Endothelial cell of umbilical vein (primary cell): ENCODE data around the gene OPCML. TPM values are rescaled to one million over a fixed set of nuclear protein-coding genes. Genes with fewer than 3 reads are reported as not detected.

Experiments used
- BruUV-seq: library from RNA; stranded (reverse); fragments of 400-500 nt; replicated peaks from 2 replicates; lab custom pipeline; 2021; lab: Mats Ljungman, UMichigan
- CTCF ChIA-PET: fragments of 300-600, 350-600 bp; sonication (Branson Sonifier 250); formaldehyde crosslinking; loops from one replicate; lab custom pipeline; 2021; ENCODE audit warnings: antibody characterized with exemption, inconsistent platforms; lab: Charles Lee
- POLR2A ChIA-PET: fragments of 300-600, 350-600 bp; sonication (Branson Sonifier 250); formaldehyde crosslinking; loops from one replicate; lab custom pipeline; 2021; ENCODE audit warnings: antibody characterized with exemption, inconsistent platforms; lab: Charles Lee
- DNase-seq: peaks from one replicate; pipeline ENCODE4 v3.0.0-alpha.2; 2011; ENCODE audit warnings: low read depth, low spot score
- FAIRE-seq: peaks from 2 replicates; lab custom pipeline; 2011; peaks lifted over from hg19 to GRCh38; lab: Jason Lieb, UNC
- H2AFZ ChIP-seq: 2 replicates; pipeline ENCODE4 v1.6.0; 2012; ENCODE audit warnings: low read depth, low read length, control low read depth, inconsistent platforms
- H3K27ac ChIP-seq: 2 replicates; pipeline ENCODE4 v1.5.1; 2011; ENCODE audit warnings: low read depth, mild to moderate bottlenecking, control low read depth, low read length, moderate library complexity; ENCODE audit not compliant: insufficient read depth
- H3K27me3 ChIP-seq, 2 experiments: 2 replicates each; pipeline versions ENCODE4 v1.6.0 to v1.6.1; 2011; ENCODE audit warnings: low read length in 2 of 2, mixed read lengths in 1 of 2; ENCODE audit not compliant: control insufficient read depth in 2 of 2, insufficient read depth in 2 of 2
- H3K36me3 ChIP-seq, 2 experiments: 2 replicates in 1 of 2; 3 replicates in 1 of 2; pipeline ENCODE4 v1.5.1; 2011; ENCODE audit warnings: low read length in 2 of 2, mild to moderate bottlenecking in 1 of 2, moderate library complexity in 1 of 2; ENCODE audit not compliant: control insufficient read depth in 2 of 2, insufficient read depth in 2 of 2; ENCODE audit errors: extremely low read depth in 1 of 2
- H3K4me1 ChIP-seq: 3 replicates; pipeline ENCODE4 v1.5.1; 2011; ENCODE audit warnings: mild to moderate bottlenecking, low read length; ENCODE audit not compliant: control insufficient read depth, insufficient read depth; ENCODE audit errors: extremely low read depth
- H3K4me2 ChIP-seq: 2 replicates; pipeline ENCODE4 v1.6.1; 2011; ENCODE audit warnings: low read length, control low read depth, mixed read lengths; ENCODE audit not compliant: insufficient read depth
- H3K4me3 ChIP-seq, 3 experiments: fragments of 200-600 bp in 1 of 3; sonication (generic), shearing (Covaris generic) in 1 of 3; replicated peaks in 1 of 3; 2 replicates each; pipeline ENCODE4 v1.5.1; 2011 to 2016; ENCODE audit warnings: control low read depth in 3 of 3, low read length in 3 of 3, mild to moderate bottlenecking in 2 of 3, inconsistent platforms in 1 of 3, low read depth in 1 of 3, moderate library complexity in 1 of 3; ENCODE audit not compliant: insufficient read depth in 1 of 3
- H3K79me2 ChIP-seq: 2 replicates; pipeline ENCODE4 v1.6.0; 2012; ENCODE audit warnings: low read length, inconsistent platforms; ENCODE audit not compliant: control insufficient read depth, insufficient read depth
- H3K9ac ChIP-seq: replicated peaks from 2 replicates; pipeline ENCODE3; 2011; ENCODE audit warnings: low read length, control low read depth; ENCODE audit not compliant: insufficient read depth; ENCODE audit errors: extremely low read depth
- H3K9me1 ChIP-seq: replicated peaks from 3 replicates; pipeline ENCODE4 v1.6.0; 2011; ENCODE audit warnings: mild to moderate bottlenecking, low read length; ENCODE audit not compliant: control insufficient read depth, insufficient read depth; ENCODE audit errors: extremely low read depth
- H3K9me3 ChIP-seq: replicated peaks from 2 replicates; pipeline ENCODE4 v1.5.1; 2012; ENCODE audit warnings: low read length, inconsistent platforms; ENCODE audit not compliant: control insufficient read depth, insufficient read depth
- H4K20me1 ChIP-seq: replicated peaks from 2 replicates; pipeline ENCODE3; 2011; ENCODE audit warnings: mild to moderate bottlenecking, low read length; ENCODE audit not compliant: control insufficient read depth, insufficient read depth; ENCODE audit errors: extremely low read depth
- CTCF ChIP-seq, 2 donors: IDR thresholded peaks; 1 replicate in 1 of 2; 2 replicates in 1 of 2; pipeline ENCODE4 v1.5.1; 2011; ENCODE audit warnings: low read length in 2 of 2, mild to moderate bottlenecking in 2 of 2, moderate library complexity in 2 of 2, control low read depth in 1 of 2, inconsistent platforms in 1 of 2, low read depth in 1 of 2; ENCODE audit not compliant: insufficient read depth in 1 of 2; ENCODE audit errors: extremely low read depth in 1 of 2
- EZH2 ChIP-seq: IDR thresholded peaks from 2 replicates; pipeline ENCODE4 v1.6.1; 2012; ENCODE audit warnings: borderline replicate concordance, low read depth, mild to moderate bottlenecking, moderate library complexity, low read length, inconsistent platforms; ENCODE audit not compliant: severe bottlenecking
- FOS ChIP-seq: IDR thresholded peaks from 2 replicates; pipeline ENCODE4 v1.6.1; 2011; ENCODE audit warnings: mild to moderate bottlenecking, low read length, moderate library complexity, borderline replicate concordance; ENCODE audit not compliant: insufficient read depth
- GATA2 ChIP-seq: IDR thresholded peaks from 2 replicates; pipeline ENCODE4 v1.7.0; 2011; ENCODE audit warnings: low read depth, mild to moderate bottlenecking, moderate library complexity, mixed read lengths, low read length; ENCODE audit not compliant: insufficient read length, insufficient read depth
- JUN ChIP-seq: IDR thresholded peaks from 2 replicates; pipeline ENCODE4 v1.6.1; 2011; ENCODE audit warnings: borderline replicate concordance, low read depth; ENCODE audit not compliant: insufficient read length, insufficient read depth
- MAX ChIP-seq: IDR thresholded peaks from 2 replicates; pipeline ENCODE4 v1.6.1; 2011; ENCODE audit not compliant: insufficient read depth, insufficient read length
- POLR2A ChIP-seq: IDR thresholded peaks from 2 replicates; pipeline ENCODE4 v1.6.1; 2012; ENCODE audit warnings: low read depth, mild to moderate bottlenecking, control low read depth, low read length
- POLR2AphosphoS5 ChIP-seq: IDR thresholded peaks from 2 replicates; pipeline ENCODE4 v1.6.1; 2012; ENCODE audit warnings: low read depth, mild to moderate bottlenecking, control low read depth, low read length, moderate library complexity; ENCODE audit not compliant: insufficient read depth
- dilution Hi-C: fragments of 300-500 bp; cut with MboI; formaldehyde crosslinking; loops from one replicate; pipeline ENCODE4 v1.15.0; 2019; ENCODE audit warnings: low sequenced_read_pairs; ENCODE audit not compliant: extremely low pct_ligation_motif_present
- intact Hi-C: fragments of 100-400 bp; cut with micrococcal nuclease; formaldehyde crosslinking; loops from one replicate; pipeline ENCODE4 v1.10.0; 2022
- polyA plus RNA-seq, 4 experiments: library from polyadenylated mRNA; depleted of rRNA in 3 of 4; stranded (reverse) in 3 of 4; unstranded in 1 of 4; fragments of >200 nt; gene quantifications; 2 replicates each; pipeline versions ENCODE4 v1.2.1 to v1.2.3, GENCODE V29; 2011 to 2012; ENCODE audit warnings: missing spikeins in 1 of 4
- total RNA-seq: library from RNA; stranded (reverse); gene quantifications from 2 replicates; pipeline ENCODE4 v1.2.3, GENCODE V29; 2021

Gene OPCML
- total and polyA plus RNA-seq, 2 donors (not counting 3 experiments of a cell fraction or from before 2014, with no cell fraction given) = not detected

GRCh38 chr11:133386262-133386661, 146.0 kb downstream of the OPCML start:
- POLR2A ChIA-PET = no interaction called here
- H4K20me1 ChIP-seq = no peaks in the 10 kb centered on the region
- H3K9me3 ChIP-seq = peaks cover 4% of the 10 kb centered on the region
- no peak overlapping the region for H2AFZ ChIP-seq
- no peaks in the 10 kb centered on the region for H3K36me3 ChIP-seq
- no peaks in the 10 kb centered on the region for H3K79me2 ChIP-seq
- H3K27ac ChIP-seq = no peak overlapping the region
- no peaks in the 10 kb centered on the region for H3K27me3 ChIP-seq
- dilution Hi-C loops = no loop called here
- intact Hi-C loops = no loop called here
- H3K9me1 ChIP-seq = no peaks in the 10 kb centered on the region
- H3K4me1 ChIP-seq = no peaks in the 10 kb centered on the region
- no TSS peak for BruUV-seq
- TF ChIP-seq POLR2AphosphoS5 (no peak), POLR2A (no peak), GATA2 (no peak), FOS (no peak), MAX (no peak), JUN (no peak), EZH2 (no peak), CTCF (IDR thresholded peaks at IDR 0.05; ENCODE audit: extremely low read depth in 1 of 2, insufficient read depth in 1 of 2, low read depth in 1 of 2, low read length in 2 of 2) (no peak)
- H3K4me3 ChIP-seq = no peak overlapping the region
- no peak for DNase-seq
- CTCF ChIA-PET = no interaction called here
- no peak for FAIRE-seq
- no peak overlapping the region for H3K4me2 ChIP-seq
- no peak overlapping the region for H3K9ac ChIP-seq
